GM19023 (cell line): Measurements from ENCODE around the gene WNT16.
"Not testable (repeated sequence)": the region's sequence is repeated elsewhere in the genome, so short reads cannot be mapped to it uniquely, and the experiment has no call there.

Source experiments
- ATAC-seq: cut with Tn5 transposase; IDR thresholded peaks from one replicate; pipeline ENCODE4 v1.9.1; 2021; ENCODE audit warnings: mild to moderate bottlenecking, moderate library complexity; ENCODE audit not compliant: unreplicated experiment

The WNT16 gene

GRCh38 chr7:121305109-121305508 is 23.7 kb upstream of the WNT16 start:
- no peak for ATAC-seq

DNA sequence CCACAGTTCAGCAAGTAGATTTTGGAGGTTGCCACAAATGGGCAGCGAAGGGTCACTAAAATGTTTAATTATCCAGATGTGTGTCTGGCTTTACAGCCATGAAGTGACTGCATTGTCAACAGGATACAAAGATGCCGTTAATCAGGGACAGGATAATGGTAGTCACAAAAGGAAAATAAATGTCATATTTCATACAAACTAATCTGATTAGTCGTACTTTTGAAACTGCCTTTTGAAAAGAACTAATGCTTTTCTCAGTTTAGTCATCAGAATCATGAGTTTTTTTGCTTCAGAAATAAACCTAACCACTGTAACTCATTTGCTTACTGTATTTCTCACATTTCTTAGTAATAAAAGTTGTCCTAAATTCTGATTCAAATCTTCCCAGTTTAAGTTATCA is 22.2 kb upstream of the WNT16 start:
- ATAC-seq, result no peak

DNA sequence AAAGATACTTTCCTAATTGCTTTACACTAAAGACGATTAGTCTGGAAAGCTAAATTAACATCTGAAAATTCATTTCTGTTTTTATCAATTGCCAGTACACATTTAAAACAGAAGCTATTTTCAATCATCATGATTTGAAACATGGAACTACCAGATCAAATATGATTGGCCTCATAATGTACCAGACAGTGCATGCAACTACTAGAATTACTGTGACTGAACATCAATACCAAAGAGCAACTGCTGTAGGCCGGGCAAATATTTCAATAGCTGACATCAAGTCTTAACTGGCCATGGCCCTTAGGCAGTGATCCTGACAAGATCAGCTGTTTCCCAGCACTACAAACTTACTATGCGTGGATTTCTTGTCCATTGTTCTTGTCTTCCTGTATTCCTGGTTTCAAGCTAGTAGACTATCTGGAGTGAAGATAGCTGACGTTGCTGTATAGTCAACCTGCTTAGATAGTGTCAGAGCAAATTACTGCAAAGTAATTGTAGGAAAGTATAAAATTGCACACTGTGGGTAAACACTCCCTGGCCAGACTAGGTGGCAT is 21.7 kb upstream of the WNT16 start:
- ATAC-seq, result no peak

DNA sequence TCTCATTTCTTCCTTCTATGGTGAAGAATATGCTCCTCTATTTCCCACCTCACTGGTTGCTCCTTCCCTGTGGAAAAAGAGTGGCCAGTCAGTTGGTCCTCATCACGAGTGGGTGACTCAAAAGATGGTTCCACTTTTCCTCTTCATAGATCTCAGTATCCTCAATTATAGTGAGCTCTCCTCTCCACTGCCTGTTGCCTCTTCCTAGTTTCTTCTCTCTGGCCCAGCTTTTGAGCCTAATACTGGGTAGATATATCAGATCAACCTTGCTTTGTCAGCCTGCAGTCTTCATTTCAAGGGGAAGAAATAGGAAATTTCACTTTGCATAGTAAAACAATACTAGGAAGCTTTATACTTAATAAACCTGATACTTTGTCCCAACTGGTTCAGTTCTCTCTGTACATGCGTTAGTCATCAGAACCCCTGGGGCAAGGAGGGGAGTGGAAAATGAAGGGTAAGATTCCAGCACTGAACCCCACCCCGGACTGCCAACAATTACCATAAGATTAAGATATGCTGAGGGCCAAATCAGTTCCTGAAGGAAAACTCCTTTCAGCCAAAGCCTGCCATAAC is 15.5 kb upstream of the WNT16 start:
- ATAC-seq, result peak; percentile 2

DNA sequence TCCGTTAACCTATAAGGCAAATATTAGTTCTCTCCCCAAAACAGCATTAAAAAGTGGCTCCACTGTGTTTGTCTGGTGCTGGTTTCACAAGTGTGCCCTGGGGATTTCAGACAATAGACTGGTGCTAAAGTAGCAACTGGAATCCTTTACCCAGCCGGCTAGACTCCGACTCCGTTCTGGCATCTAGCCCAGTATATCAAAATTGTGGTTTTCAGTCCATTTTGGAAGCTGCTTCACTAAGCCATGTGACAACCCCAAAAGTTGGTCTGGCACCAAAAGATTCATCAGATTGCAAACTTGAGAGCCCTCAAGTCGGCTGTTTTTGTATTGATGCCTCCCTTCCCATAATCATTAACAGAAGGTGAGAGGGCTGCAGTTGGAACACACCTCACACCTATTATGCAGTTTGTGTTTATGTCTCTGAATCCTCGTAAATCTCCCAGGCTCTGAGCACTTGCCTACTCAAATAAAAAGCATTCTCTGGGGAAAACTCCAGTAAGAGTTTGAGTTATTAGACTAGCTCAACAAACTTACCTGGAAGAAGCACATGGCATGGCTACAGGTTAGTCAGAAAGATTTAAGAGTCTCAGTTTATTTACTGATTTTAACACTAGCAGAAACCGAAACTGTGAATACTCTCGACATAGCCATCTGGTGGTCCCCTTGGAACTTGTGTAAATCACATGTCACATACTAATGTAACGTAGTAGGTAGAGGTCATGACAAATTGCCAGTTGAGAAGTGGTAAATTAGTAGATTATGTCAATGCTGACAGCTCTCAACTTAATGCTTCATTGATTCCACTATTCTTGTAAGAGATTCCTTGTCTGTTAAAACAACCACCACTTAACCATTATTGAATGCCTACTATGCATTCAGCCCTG is 14.8 kb upstream of the WNT16 start:
- peak; percentile 86 for ATAC-seq

DNA sequence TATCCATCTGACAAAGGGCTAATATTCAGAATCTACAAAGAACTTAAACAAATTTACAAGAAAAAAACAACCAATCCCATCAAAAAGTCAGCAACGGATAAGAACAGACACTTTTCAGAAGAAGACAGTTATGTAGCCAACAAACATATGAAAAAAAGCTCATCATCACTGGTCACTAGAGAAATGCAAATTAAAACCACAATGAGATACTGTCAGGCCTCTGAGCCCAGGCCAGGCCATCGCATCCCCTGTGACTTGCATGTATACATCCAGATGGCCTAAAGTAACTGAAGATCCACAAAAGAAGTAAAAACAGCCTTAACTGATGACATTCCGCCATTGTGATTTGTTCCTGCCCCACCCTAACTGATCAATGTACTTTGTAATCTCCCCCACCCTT is 13.6 kb upstream of the WNT16 start:
- not testable (repeated sequence) for ATAC-seq

DNA sequence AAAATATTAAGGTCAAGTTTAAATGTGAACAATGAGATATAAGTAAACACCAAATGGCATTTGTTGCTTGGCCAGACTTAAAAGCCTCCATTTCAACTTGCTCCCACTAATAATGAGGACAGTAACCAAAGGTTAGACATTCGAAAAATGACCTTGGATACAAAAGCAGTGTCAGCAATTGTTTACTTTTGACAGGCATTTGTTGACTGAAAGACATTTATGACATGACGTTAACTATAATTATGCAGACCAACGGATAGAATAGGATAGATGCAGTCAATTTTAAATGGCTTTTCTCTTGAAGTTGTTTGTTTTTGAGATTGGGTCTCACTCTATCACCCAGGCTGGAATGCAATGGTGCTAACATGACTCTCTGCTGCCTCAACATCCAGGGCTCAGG is 6.3 kb upstream of the WNT16 start:
- no peak for ATAC-seq

GRCh38 chr7:121323515-121324302 is 5.1 kb upstream of the WNT16 start:
- no peak for ATAC-seq

- no peak for ATAC-seq
These were observed 1.1 kb upstream of the WNT16 start for GRCh38 chr7:121327671-121328070.

- ATAC-seq, result peak; percentile 60
These were observed 622 bp downstream of the WNT16 start for GRCh38 chr7:121329191-121330052.

DNA sequence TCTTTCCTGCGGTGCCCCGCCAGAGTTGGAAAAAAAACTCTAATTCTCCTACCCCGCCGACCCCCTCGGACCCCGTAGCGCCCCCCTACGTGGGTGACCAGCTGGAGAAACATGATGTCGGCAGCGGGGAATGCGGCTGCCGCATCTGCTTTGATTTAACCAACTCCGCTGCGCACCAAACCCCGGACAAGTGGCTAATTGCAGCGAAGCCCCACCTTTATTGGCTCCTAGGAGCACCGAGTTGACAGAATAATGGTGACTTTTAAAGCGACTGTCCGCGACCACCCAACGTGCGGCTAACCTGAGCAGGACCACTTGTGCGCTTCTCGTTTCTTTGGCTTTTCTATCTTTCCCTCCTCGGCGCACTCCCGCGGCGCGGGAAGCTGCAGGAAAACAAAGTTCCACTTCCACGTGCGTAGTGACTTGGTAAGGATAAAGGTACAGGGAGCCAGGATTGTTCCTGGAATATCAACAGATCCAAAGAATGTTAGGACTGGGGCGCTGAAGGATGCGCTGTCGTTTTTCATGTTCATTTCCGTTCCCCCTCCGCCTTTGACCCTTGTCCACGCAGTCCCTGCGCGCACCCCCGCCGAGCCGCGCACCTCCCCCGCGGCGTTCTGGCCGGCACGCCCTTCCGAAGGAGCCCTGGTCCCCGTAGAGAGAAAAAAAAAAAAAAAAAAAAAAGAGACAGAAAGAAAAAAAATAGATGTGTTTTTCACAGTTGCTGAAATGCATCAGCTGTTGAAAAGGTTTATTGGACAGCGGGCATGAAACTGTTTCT is 1.4 kb downstream of the WNT16 start:
- peak; percentile 39 for ATAC-seq

DNA sequence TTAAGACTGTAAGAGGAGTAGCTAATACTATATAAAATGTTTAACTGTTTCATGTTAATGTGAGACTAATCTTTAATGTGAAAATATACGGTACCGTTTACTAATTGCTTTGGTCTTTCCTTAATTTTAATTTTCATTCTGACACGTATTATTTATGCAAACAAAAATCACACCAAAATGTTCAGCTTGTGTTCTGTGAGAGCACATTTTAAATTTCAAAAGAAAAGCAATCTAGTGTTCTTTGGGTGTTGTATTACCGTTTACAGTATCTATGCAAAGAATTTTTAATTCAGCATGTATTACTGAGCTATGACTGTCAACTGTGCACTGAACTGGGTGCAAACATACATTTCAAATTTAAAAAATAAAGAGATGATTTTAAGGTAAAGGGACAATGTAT is 2.2 kb downstream of the WNT16 start:
- ATAC-seq, result no peak

GRCh38 chr7:121331574-121331973 is 2.8 kb downstream of the WNT16 start:
- no peak for ATAC-seq

DNA sequence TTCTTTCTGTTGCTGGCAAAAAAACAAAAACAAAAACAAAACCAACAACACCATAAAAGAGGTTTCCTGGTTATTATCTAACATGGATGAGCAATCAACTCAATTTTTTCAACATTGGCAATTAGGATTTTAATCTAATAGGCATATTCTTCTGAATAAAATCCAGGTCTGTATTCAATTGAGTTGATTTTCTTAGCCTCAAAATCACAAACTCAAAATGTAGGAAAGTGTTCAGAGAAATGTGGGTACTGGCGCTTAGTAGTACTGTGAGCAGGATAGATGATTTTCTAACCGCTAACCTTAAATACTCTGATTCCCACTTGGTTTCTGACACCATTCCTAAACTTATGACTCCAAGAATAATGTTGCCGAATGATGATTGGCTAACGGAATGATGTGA is 5.6 kb downstream of the WNT16 start:
- ATAC-seq, result no peak

DNA sequence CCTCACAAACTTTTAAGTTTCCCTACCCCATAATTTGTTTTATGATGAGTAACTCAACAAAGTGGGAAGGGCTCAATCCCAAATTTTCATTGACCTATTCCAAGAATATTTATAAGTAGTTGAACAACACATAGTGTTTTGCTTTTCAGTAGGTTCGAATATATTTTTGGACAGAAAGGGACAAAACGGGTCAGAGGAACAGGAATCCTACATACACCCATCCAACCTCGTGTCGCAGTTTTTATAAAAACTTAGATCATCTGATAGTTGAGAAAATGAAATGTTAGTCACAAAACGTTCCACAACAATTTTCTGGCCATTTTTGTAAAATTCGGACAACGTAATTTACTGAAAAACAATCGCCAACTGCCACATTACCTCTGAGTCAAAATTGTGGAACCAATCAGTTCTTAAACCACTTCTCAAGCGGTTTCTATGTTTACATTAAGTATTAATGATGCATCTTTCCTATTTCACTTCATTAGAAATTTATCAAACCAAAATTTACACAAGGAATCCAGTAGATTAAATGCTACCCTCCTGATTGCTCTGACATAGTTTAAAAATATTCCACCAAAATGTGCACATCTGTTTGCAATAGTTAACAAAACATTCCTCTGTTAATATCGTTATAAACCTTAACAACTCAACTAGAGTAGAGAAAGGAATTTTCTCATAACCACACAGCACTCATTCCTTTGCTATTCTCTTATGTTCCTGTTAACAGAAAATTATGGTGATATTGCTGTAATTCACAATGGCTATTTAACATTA is 6.3 kb downstream of the WNT16 start:
- ATAC-seq, result no peak

DNA sequence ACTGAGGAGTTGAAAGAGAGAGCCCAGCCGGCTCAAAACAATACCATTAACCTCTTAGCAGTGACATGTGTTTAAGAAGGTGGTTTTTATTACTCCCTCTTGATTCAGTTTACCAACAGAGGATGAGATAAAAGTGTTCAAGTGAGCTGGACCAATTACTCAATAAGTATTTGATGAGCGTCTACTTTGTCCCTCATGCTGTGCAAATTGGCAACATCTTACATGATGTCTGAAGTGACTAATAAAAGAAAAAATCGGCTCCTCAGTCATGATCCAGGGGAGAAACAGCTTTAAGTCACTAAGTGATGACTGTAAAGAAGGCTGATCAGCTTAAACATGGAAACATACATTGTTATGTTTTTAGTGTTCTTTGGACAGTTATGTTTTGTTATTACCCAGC is 7.8 kb downstream of the WNT16 start:
- ATAC-seq, result no peak

GRCh38 chr7:121337398-121337797 is 8.6 kb downstream of the WNT16 start:
- no peak for ATAC-seq

DNA sequence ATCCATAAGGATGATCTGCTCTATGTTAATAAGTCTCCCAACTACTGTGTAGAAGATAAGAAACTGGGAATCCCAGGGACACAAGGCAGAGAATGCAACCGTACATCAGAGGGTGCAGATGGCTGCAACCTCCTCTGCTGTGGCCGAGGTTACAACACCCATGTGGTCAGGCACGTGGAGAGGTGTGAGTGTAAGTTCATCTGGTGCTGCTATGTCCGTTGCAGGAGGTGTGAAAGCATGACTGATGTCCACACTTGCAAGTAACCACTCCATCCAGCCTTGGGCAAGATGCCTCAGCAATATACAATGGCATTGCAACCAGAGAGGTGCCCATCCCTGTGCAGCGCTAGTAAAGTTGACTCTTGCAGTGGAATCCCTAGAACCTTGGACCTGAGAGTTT is 10.3 kb downstream of the WNT16 start:
- no peak for ATAC-seq

DNA sequence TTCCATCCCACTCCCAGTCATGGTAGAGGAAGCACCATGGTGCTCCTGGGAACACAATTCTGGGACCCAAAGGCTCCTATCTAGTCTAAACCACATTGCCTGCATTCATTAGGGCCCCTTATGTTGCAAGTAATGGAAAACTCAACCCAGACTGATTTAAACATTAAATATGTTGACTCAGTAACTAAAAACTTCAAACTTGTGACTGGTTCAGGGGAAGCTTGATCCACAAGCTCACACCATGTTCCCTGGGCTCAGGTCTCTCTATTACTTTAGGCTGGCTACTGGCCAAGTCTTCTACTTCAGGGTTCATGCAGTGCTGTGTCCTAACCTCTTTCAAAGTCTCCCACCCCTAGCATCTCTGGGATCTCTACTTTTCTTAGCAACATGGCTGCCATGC is 13.1 kb downstream of the WNT16 start:
- no peak for ATAC-seq
